IMR-90 (cell line): ENCODE measurements around the gene ZNF579. TPM values are rescaled to one million over a fixed set of nuclear protein-coding genes. Genes with fewer than 3 reads are reported as not detected.

Experiments used
- ATAC-seq: fragments of 200-7000 bp; cut with Tn5 transposase; 2 replicates; pipeline ENCODE4 v1.9.1; 2020; ENCODE audit warnings: low read depth, mild to moderate bottlenecking, moderate library complexity
- BruUV-seq: library from RNA; stranded (reverse); fragments of 400-500 nt; replicated peaks from 2 replicates; lab custom pipeline; 2021; lab: Mats Ljungman, UMichigan
- CTCF ChIA-PET: fragments of 300-600 bp; formaldehyde crosslinking; extraction: SDS; loops from one replicate; lab custom pipeline; 2021; ENCODE audit warnings: antibody characterized with exemption; lab: Yijun Ruan, JAX
- POLR2A ChIA-PET: fragments of 300-600 bp; sonication (Branson Sonifier 250); formaldehyde crosslinking; loops from one replicate; lab custom pipeline; 2022; ENCODE audit warnings: antibody characterized with exemption; ENCODE audit not compliant: unreplicated experiment; lab: Charles Lee
- DNase-seq: peaks from one replicate; pipeline ENCODE4 v3.0.0; 2013
- H2AFZ ChIP-seq: replicated peaks from 2 replicates; pipeline ENCODE3; 2013; ENCODE audit warnings: low read length, mild to moderate bottlenecking; ENCODE audit not compliant: poor library complexity
- H2AK5ac ChIP-seq: 2 replicates; pipeline ENCODE4 v1.6.1; 2013; ENCODE audit warnings: low read depth, low read length, inconsistent platforms
- H2AK9ac ChIP-seq: replicated peaks from 2 replicates; pipeline ENCODE3; 2013; ENCODE audit warnings: mild to moderate bottlenecking, low read depth, low read length, moderate library complexity; ENCODE audit not compliant: poor library complexity
- H2BK120ac ChIP-seq: 2 replicates; pipeline ENCODE4 v1.6.1; 2013; ENCODE audit warnings: low read depth, low read length, inconsistent platforms
- H2BK15ac ChIP-seq: 3 replicates; pipeline ENCODE4 v1.6.1; 2013; ENCODE audit warnings: low read depth, low read length, inconsistent platforms
- H2BK20ac ChIP-seq: 2 replicates; pipeline ENCODE4 v1.6.1; 2013; ENCODE audit warnings: low read depth, mild to moderate bottlenecking, inconsistent platforms, low read length, moderate library complexity
- H2BK5ac ChIP-seq: 2 replicates; pipeline ENCODE4 v1.6.1; 2013; ENCODE audit warnings: mild to moderate bottlenecking, low read depth, low read length, inconsistent platforms; ENCODE audit not compliant: poor library complexity, severe bottlenecking
- H3K14ac ChIP-seq: replicated peaks from 2 replicates; pipeline ENCODE4 v1.6.1; 2013; ENCODE audit warnings: low read depth, low read length, inconsistent platforms
- H3K18ac ChIP-seq: 2 replicates; pipeline ENCODE4 v1.6.1; 2013; ENCODE audit warnings: low read depth, low read length, control low read depth
- H3K23ac ChIP-seq: 2 replicates; pipeline ENCODE4 v1.6.1; 2013; ENCODE audit warnings: low read depth, low read length, inconsistent platforms
- H3K27ac ChIP-seq: 2 replicates; pipeline ENCODE4 v1.5.1; 2013; ENCODE audit warnings: mild to moderate bottlenecking, control low read depth, low read length; ENCODE audit not compliant: insufficient read depth
- H3K27me3 ChIP-seq: 2 replicates; pipeline ENCODE4 v1.6.1; 2013; ENCODE audit warnings: low read length; ENCODE audit not compliant: control insufficient read depth, insufficient read depth
- H3K36me3 ChIP-seq: 2 replicates; pipeline ENCODE4 v1.6.1; 2013; ENCODE audit warnings: low read length, mixed read lengths; ENCODE audit not compliant: control insufficient read depth, insufficient read depth
- H3K4ac ChIP-seq: 2 replicates; pipeline ENCODE4 v1.6.1; 2013; ENCODE audit warnings: low read depth, low read length, inconsistent platforms
- H3K4me1 ChIP-seq: 2 replicates; pipeline ENCODE4 v1.6.1; 2013; ENCODE audit warnings: low read length, mixed read lengths; ENCODE audit not compliant: control insufficient read depth, insufficient read depth
- H3K4me2 ChIP-seq: 2 replicates; pipeline ENCODE4 v1.6.1; 2013; ENCODE audit warnings: low read depth, mild to moderate bottlenecking, control low read depth, low read length, moderate library complexity
- H3K4me3 ChIP-seq: 2 replicates; pipeline ENCODE4 v1.5.1; 2013; ENCODE audit warnings: low read depth, mild to moderate bottlenecking, control low read depth, low read length, moderate library complexity; ENCODE audit not compliant: insufficient read depth
- H3K56ac ChIP-seq: 2 replicates; pipeline ENCODE4 v1.6.1; 2013; ENCODE audit warnings: low read length, inconsistent platforms; ENCODE audit not compliant: insufficient read depth; ENCODE audit errors: extremely low read depth
- H3K79me1 ChIP-seq, 2 experiments: 2 replicates each; pipeline ENCODE4 v1.6.1; 2013; ENCODE audit warnings: low read length in 2 of 2, inconsistent platforms in 1 of 2, low read depth in 1 of 2
- H3K9ac ChIP-seq: 2 replicates; pipeline ENCODE4 v1.6.1; 2013; ENCODE audit warnings: low read depth, low read length, control low read depth
- H3K9me1 ChIP-seq: 2 replicates; pipeline ENCODE4 v1.6.1; 2013; ENCODE audit warnings: low read length, inconsistent platforms; ENCODE audit not compliant: insufficient read depth
- H3K9me3 ChIP-seq: 2 replicates; pipeline ENCODE4 v1.6.1; 2013; ENCODE audit warnings: low read length; ENCODE audit not compliant: control insufficient read depth, insufficient read depth
- H4K20me1 ChIP-seq: 2 replicates; pipeline ENCODE4 v1.6.1; 2013; ENCODE audit warnings: low read length, inconsistent platforms; ENCODE audit not compliant: insufficient read depth
- H4K5ac ChIP-seq: 2 replicates; pipeline ENCODE4 v1.6.1; 2013; ENCODE audit warnings: mild to moderate bottlenecking, low read depth, low read length, control low read depth
- H4K8ac ChIP-seq, 2 experiments: 2 replicates each; pipeline ENCODE4 v1.6.1; 2013; ENCODE audit warnings: low read depth in 2 of 2, low read length in 2 of 2, control low read depth in 1 of 2, inconsistent platforms in 1 of 2
- H4K91ac ChIP-seq: 2 replicates; pipeline ENCODE4 v1.6.1; 2013; ENCODE audit warnings: low read depth, low read length, inconsistent platforms; ENCODE audit not compliant: insufficient read depth
- CHD1 ChIP-seq: IDR thresholded peaks from 2 replicates; pipeline ENCODE4 v1.6.1; 2012; ENCODE audit warnings: low read depth, low read length, improper control_type of control experiment
- CTCF ChIP-seq: conservative IDR thresholded peaks from 2 replicates; pipeline ENCODE4 v1.5.1; 2012; ENCODE audit warnings: mild to moderate bottlenecking, low read depth, low read length, improper control_type of control experiment
- FOS ChIP-seq: fragments of 150-350 bp; IDR thresholded peaks from 2 replicates; pipeline ENCODE4 v1.6.1; 2016; ENCODE audit warnings: low read depth, low read length
- WGBS, 2 experiments: methylation state at CpG; one replicate each; pipeline versions ENCODE4 v1.1.5 to v1.1.7; 2013; ENCODE audit warnings: missing lambda C conversion rate in 2 of 2; ENCODE audit not compliant: insufficient read length in 1 of 2; ENCODE audit errors: extremely low coverage in 2 of 2; 5-methylcytosine and 5-hydroxymethylcytosine counted together
- dilution Hi-C: fragments of 300-500 bp; cut with HindIII; formaldehyde crosslinking; loops from one replicate; pipeline ENCODE4 v1.14.3; 2018; ENCODE audit warnings: low sequenced_read_pairs; ENCODE audit not compliant: unreplicated experiment
- in situ Hi-C: fragments of 300-500 bp; cut with MboI; formaldehyde crosslinking; loops from 3 replicates; pipeline ENCODE4 v1.14.3; 2019; ENCODE audit warnings: low sequenced_read_pairs, inconsistent platforms, mixed read lengths
- intact Hi-C: fragments of 100-400 bp; cut with micrococcal nuclease; formaldehyde crosslinking; loops from 2 replicates; pipeline ENCODE4 v1.10.0; 2022
- polyA plus RNA-seq, 3 experiments: library from polyadenylated mRNA; depleted of rRNA; stranded (reverse); fragments of >200 nt; gene quantifications; 2 replicates each; pipeline ENCODE4 v1.2.3, GENCODE V29; 2012; ENCODE audit warnings: low replicate concordance in 1 of 3
- total RNA-seq: library from RNA; depleted of rRNA; stranded (reverse); fragments of >200 nt; gene quantifications from 2 replicates; pipeline ENCODE4 v1.2.3, GENCODE V29; 2012

ZNF579 gene
- total and polyA plus RNA-seq, 2 of the 4 experiments (the other 2 are of a cell fraction), result 0.54 to 9.0 TPM

DNA sequence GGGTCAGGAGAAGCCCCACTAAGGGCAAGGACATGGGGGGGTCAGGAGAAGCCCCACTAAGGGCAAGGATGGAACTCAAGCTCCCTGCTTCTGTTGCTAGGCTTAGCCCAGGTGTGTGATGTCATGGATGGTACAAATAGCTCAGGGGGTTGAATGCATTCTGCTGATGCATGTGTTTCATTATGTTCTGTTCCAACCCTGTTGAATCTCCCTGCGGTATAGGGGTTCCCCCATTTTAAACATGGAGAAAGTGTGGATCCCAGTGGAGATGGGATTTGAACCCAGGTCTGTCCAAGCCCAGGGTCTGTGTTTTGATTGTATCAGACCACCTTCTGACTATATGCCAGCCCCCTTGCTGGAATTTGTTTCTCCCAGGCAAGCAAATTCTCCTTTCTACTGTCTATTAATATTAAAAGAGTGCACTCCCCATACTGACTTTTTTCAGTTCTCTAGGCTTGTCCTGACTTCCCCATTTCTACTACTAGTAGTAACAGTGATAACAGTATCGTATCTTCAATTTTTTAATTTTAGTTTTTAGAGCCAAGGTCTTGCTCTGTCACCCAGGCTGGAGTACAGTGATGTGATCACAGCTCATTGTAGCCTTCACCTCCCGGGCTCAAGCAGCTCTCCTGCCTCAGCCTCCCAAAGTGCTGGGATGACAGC lies 31.5 kb upstream of the ZNF579 start:
- no TSS peak for BruUV-seq
- no peaks in the 10 kb centered on the region for H3K4me1 ChIP-seq
- dilution Hi-C loops (no loop called here), intact Hi-C loops (no loop called here), in situ Hi-C loops (no loop called here)
- no peak overlapping the region for H4K8ac ChIP-seq
- no peak overlapping the region for H2AFZ ChIP-seq
- H2AK5ac ChIP-seq, result no peak overlapping the region
- H3K4me3 ChIP-seq, result no peak overlapping the region
- H3K9me3 ChIP-seq, result peaks cover 5% of the 10 kb centered on the region; the same call in 1 of the 2 replicates
- TF ChIP-seq FOS, result no peak
- TF ChIP-seq CHD1, result no peak
- no peak for TF ChIP-seq CTCF
- no peak overlapping the region for H3K27ac ChIP-seq
- H3K79me1 ChIP-seq, result peaks cover 38 to 61% of the 10 kb centered on the region in 2 experiments
- H3K9me1 ChIP-seq, result peaks cover 9% of the 10 kb centered on the region; the same call in 1 of the 2 replicates
- no peak overlapping the region for H2BK15ac ChIP-seq
- no peak overlapping the region for H2BK20ac ChIP-seq
- peaks cover 44% of the 10 kb centered on the region for H3K36me3 ChIP-seq
- DNase-seq, result no peak
- H2BK5ac ChIP-seq, result no peak overlapping the region
- no peak overlapping the region for H3K18ac ChIP-seq
- H4K91ac ChIP-seq, result no peak overlapping the region
- ChIA-PET POLR2A (no interaction called here), CTCF (interaction anchor here (0.6 kb wide), 1 partner anchor 121 kb away, joined by 3 read pairs; no protein-coding TSS in a partner anchor)
- H3K4me2 ChIP-seq, result no peak overlapping the region
- no peak overlapping the region for H3K4ac ChIP-seq
- H2AK9ac ChIP-seq, result peak overlapping the region; percentile 55
- no peak overlapping the region for H3K14ac ChIP-seq
- H2BK120ac ChIP-seq, result no peak overlapping the region
- no peaks in the 10 kb centered on the region for H3K27me3 ChIP-seq
- H4K20me1 ChIP-seq, result peaks cover 30% of the 10 kb centered on the region
- H3K9ac ChIP-seq, result no peak overlapping the region
- 100% methylated on average over 1 of the region's 3 CpGs; no CpG with 5 or more reads in 1 of the 2 experiments for WGBS, 2 experiments
- no peak overlapping the region for H4K5ac ChIP-seq
- no peak overlapping the region for H3K56ac ChIP-seq
- no peak overlapping the region for H3K23ac ChIP-seq
- no peak for ATAC-seq
